ENCODE measurements around the gene CLMP.

CLMP gene

GRCh38 chr11:123045101-123045500, 149.9 kb downstream of the CLMP start:
- DNase-seq (ENCODE audit: low spot score): no peak
- Mint-ChIP-seq H3K9me3 (no peaks in the 10 kb centered on the region), H3K36me3 (ENCODE audit: low read depth) (no peaks in the 10 kb centered on the region), H3K27me3 (ENCODE audit: low read depth) (peaks cover 11% of the 10 kb centered on the region), H3K4me1 (ENCODE audit: low read depth) (no peaks in the 10 kb centered on the region), H3K27ac (no peak overlapping the region), H3K4me3 (no peak overlapping the region)

- H3K27ac Mint-ChIP-seq: no peak overlapping the region
- no peaks in the 10 kb centered on the region for H3K4me1 Mint-ChIP-seq (ENCODE audit: low read depth)
These were observed 153.9 kb downstream of the CLMP start for GRCh38 chr11:123041185-123041584.

GRCh38 chr11:123040111-123040432, 155.0 kb downstream of the CLMP start:
- DNase-seq (ENCODE audit: low spot score): no peak
- no peak overlapping the region for H3K27ac Mint-ChIP-seq
- no peaks in the 10 kb centered on the region for H3K4me1 Mint-ChIP-seq (ENCODE audit: low read depth)
- H3K27me3 Mint-ChIP-seq (ENCODE audit: low read depth): no peaks in the 10 kb centered on the region
- H3K9me3 Mint-ChIP-seq: no peaks in the 10 kb centered on the region
- no peaks in the 10 kb centered on the region for H3K36me3 Mint-ChIP-seq (ENCODE audit: low read depth)
- H3K4me3 Mint-ChIP-seq: no peak overlapping the region

More at GRCh38 chr11:123041185-123041584, 153.9 kb downstream of the CLMP start:
- Mint-ChIP-seq H3K36me3 (ENCODE audit: low read depth) (no peaks in the 10 kb centered on the region), H3K9me3 (no peaks in the 10 kb centered on the region), H3K4me3 (no peak overlapping the region), H3K27me3 (ENCODE audit: low read depth) (peaks cover 2% of the 10 kb centered on the region)
- no peak for DNase-seq (ENCODE audit: low spot score)

- H3K36me3 Mint-ChIP-seq (ENCODE audit: low read depth): no peaks in the 10 kb centered on the region
- H3K4me3 Mint-ChIP-seq: no peak overlapping the region
- no peaks in the 10 kb centered on the region for H3K9me3 Mint-ChIP-seq
- H3K27me3 Mint-ChIP-seq (ENCODE audit: low read depth): no peaks in the 10 kb centered on the region
- no peak overlapping the region for H3K27ac Mint-ChIP-seq
- no peaks in the 10 kb centered on the region for H3K4me1 Mint-ChIP-seq (ENCODE audit: low read depth)
- no peak for DNase-seq (ENCODE audit: low spot score)
These were observed 159.2 kb downstream of the CLMP start for GRCh38 chr11:123035831-123036230.

DNA sequence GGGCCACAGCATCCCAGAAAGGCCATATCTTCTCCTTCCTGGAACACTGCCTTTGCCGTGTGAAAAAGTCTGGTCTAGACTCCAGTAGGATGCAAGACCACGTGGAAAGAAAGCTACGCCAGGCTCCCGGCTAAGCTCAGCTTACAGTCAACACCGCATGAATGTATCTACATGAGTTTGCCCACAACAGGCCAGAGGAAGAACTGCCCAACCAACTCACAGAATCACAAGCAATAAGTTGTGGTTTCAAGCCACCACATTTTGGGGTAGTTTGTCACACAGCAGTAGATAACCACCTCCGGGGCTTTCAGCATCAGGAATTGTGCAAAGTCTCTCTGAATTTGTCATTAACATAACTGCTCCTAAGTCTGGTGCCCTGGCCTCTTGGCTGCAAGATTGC, 160.5 kb downstream of the CLMP start:
- DNase-seq (ENCODE audit: low spot score): no peak
- no peaks in the 10 kb centered on the region for H3K9me3 Mint-ChIP-seq
- H3K27me3 Mint-ChIP-seq (ENCODE audit: low read depth): no peaks in the 10 kb centered on the region
- H3K4me1 Mint-ChIP-seq (ENCODE audit: low read depth): no peaks in the 10 kb centered on the region
- H3K36me3 Mint-ChIP-seq (ENCODE audit: low read depth): no peaks in the 10 kb centered on the region
- H3K4me3 Mint-ChIP-seq: no peak overlapping the region
- H3K27ac Mint-ChIP-seq: no peak overlapping the region

DNA sequence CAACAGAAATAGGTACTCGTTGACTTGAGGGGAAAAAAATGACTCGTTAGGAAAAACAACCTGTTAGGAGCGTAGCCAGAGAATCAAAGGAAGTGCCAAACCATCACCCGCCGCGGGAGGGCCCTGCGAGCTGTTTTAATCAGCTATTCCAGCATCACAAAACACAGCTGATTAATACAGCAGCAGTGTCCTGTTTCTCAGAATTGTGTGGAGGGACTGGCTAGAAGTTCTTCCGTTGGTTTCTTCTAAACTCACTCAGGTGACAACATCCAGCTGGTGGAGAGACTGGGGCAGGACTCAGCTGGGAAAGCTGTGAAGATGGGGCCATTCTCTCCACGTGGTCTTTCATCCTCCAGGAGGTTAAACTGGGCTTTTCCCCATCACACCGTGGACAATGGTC, 161.2 kb downstream of the CLMP start:
- H3K4me3 Mint-ChIP-seq: no peak overlapping the region
- no peaks in the 10 kb centered on the region for H3K36me3 Mint-ChIP-seq (ENCODE audit: low read depth)
- no peak overlapping the region for H3K27ac Mint-ChIP-seq
- H3K4me1 Mint-ChIP-seq (ENCODE audit: low read depth): no peaks in the 10 kb centered on the region
- H3K27me3 Mint-ChIP-seq (ENCODE audit: low read depth): no peaks in the 10 kb centered on the region
- H3K9me3 Mint-ChIP-seq: no peaks in the 10 kb centered on the region
- no peak for DNase-seq (ENCODE audit: low spot score)

DNA sequence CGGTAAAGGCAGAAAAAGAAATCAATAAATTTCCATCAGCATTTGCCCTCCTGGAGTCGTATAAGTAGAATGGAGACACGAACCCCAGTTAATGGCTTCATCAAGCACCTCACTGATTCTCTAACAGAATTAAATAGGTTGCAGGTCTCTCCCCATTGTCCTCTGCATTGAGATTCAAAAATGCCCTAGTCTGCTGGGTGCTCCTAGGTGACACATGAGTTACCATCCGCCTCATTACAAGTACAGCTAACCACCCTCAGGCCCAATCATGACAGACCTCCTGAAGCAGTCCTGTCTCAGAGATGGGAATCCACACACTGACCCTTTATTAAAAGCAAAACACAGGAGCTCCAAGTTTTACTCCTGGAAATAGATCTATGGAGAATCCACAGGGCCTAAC, 164.5 kb downstream of the CLMP start:
- no peak for DNase-seq (ENCODE audit: low spot score)
- Mint-ChIP-seq H3K27me3 (ENCODE audit: low read depth) (no peaks in the 10 kb centered on the region), H3K4me3 (no peak overlapping the region), H3K36me3 (ENCODE audit: low read depth) (no peaks in the 10 kb centered on the region), H3K4me1 (ENCODE audit: low read depth) (no peaks in the 10 kb centered on the region), H3K27ac (no peak overlapping the region), H3K9me3 (no peaks in the 10 kb centered on the region)

- DNase-seq (ENCODE audit: low spot score): no peak
- Mint-ChIP-seq H3K36me3 (ENCODE audit: low read depth) (no peaks in the 10 kb centered on the region), H3K27ac (no peak overlapping the region), H3K4me3 (no peak overlapping the region), H3K9me3 (no peaks in the 10 kb centered on the region), H3K27me3 (ENCODE audit: low read depth) (peaks cover 14% of the 10 kb centered on the region), H3K4me1 (ENCODE audit: low read depth) (peaks cover 8% of the 10 kb centered on the region)
These were observed 174.1 kb downstream of the CLMP start for GRCh38 chr11:123020968-123021367.

Measured in T-helper 2 cell treated with Interferon-gamma antibody and Interleukin-4, amounts not matched to agents 5 μg/mL and 100 μg/mL, for 36 hours (primary cell).